ENCODE measurements around the gene DIS3.

The DIS3 gene

GRCh38 chr13:72774019-72774418 is 7.7 kb downstream of the DIS3 start:
- TF ChIP-seq CTCF (IDR thresholded peaks at IDR 0.05; ENCODE audit: insufficient read depth, low read depth, low read length, missing control alignments): no peak
- DNase-seq (ENCODE audit: low read depth): peak; percentile 86
- H3K4me3 ChIP-seq (ENCODE audit: low read length): no peak overlapping the region

GRCh38 chr13:72763411-72763810 is 18.3 kb downstream of the DIS3 start:
- DNase-seq (ENCODE audit: low read depth): no peak
- TF ChIP-seq CTCF (IDR thresholded peaks at IDR 0.05; ENCODE audit: insufficient read depth, low read depth, low read length, missing control alignments): no peak
- H3K4me3 ChIP-seq (ENCODE audit: low read length): no peak overlapping the region

- TF ChIP-seq CTCF (IDR thresholded peaks at IDR 0.05; ENCODE audit: insufficient read depth, low read depth, low read length, missing control alignments): no peak
- DNase-seq (ENCODE audit: low read depth): no peak
- H3K4me3 ChIP-seq (ENCODE audit: low read length): no peak overlapping the region
Measured at GRCh38 chr13:72760189-72760588, 21.5 kb downstream of the DIS3 start.

GRCh38 chr13:72757792-72758535 is 23.7 kb downstream of the DIS3 start:
- TF ChIP-seq CTCF (IDR thresholded peaks at IDR 0.05; ENCODE audit: insufficient read depth, low read depth, low read length, missing control alignments): no peak
- DNase-seq (ENCODE audit: low read depth): peak; percentile 12
- no peak overlapping the region for H3K4me3 ChIP-seq (ENCODE audit: low read length)

- TF ChIP-seq CTCF (IDR thresholded peaks at IDR 0.05; ENCODE audit: insufficient read depth, low read depth, low read length, missing control alignments): no peak
- DNase-seq (ENCODE audit: low read depth): peak; percentile 38
- H3K4me3 ChIP-seq (ENCODE audit: low read length): no peak overlapping the region
Measured at GRCh38 chr13:72754111-72754510, 27.6 kb downstream of the DIS3 start.

GRCh38 chr13:72751220-72751619 is 30.5 kb downstream of the DIS3 start:
- no peak for TF ChIP-seq CTCF (IDR thresholded peaks at IDR 0.05; ENCODE audit: insufficient read depth, low read depth, low read length, missing control alignments)
- no peak for DNase-seq (ENCODE audit: low read depth)

GRCh38 chr13:72745260-72745659 is 36.4 kb downstream of the DIS3 start:
- no peak overlapping the region for H3K4me3 ChIP-seq (ENCODE audit: low read length)
- DNase-seq (ENCODE audit: low read depth): no peak
- no peak for TF ChIP-seq CTCF (IDR thresholded peaks at IDR 0.05; ENCODE audit: insufficient read depth, low read depth, low read length, missing control alignments)

More at GRCh38 chr13:72751220-72751619, 30.5 kb downstream of the DIS3 start:
- no peak overlapping the region for H3K4me3 ChIP-seq (ENCODE audit: low read length)
